SK-N-MC (cell line): Measurements from ENCODE around the gene PEX11B.

ENCODE experiments used
- DNase-seq: peaks from one replicate; pipeline ENCODE4 v3.0.0-alpha.2; 2011; ENCODE audit warnings: low read depth, low spot score
- H3K27ac ChIP-seq: fragments of 200-600 bp; sonication (generic); 2 replicates; pipeline ENCODE4 v1.5.1; 2016; ENCODE audit warnings: mixed run types
- H3K36me3 ChIP-seq: fragments of 200-600 bp; sonication (generic); 2 replicates; pipeline ENCODE4 v1.6.1; 2017; ENCODE audit warnings: antibody characterized with exemption, low read length, mixed read lengths; ENCODE audit not compliant: insufficient read depth
- H3K4me3 ChIP-seq: fragments of 200-600 bp; sonication (generic); 2 replicates; pipeline ENCODE4 v1.5.1; 2016
- H3K9ac ChIP-seq: fragments of 200-600 bp; sonication (generic); 2 replicates; pipeline ENCODE4 v1.8.0; 2017; ENCODE audit warnings: mixed run types, mixed read lengths; ENCODE audit not compliant: insufficient read length
- H3K9me3 ChIP-seq: fragments of 200-600 bp; sonication (generic); 2 replicates; pipeline ENCODE4 v1.6.1; 2017; ENCODE audit warnings: low read depth, mild to moderate bottlenecking, antibody characterized with exemption, low read length, moderate library complexity, mixed read lengths
- EZH2 ChIP-seq: fragments of 200-600 bp; sonication (generic); IDR thresholded peaks from one replicate; pipeline ENCODE4 v1.6.1; 2017; ENCODE audit warnings: antibody characterized with exemption
- FOXP2 ChIP-seq: optimal IDR thresholded peaks from 2 replicates; pipeline ENCODE3; 2011; ENCODE audit warnings: mild to moderate bottlenecking, moderate library complexity; ENCODE audit not compliant: insufficient read depth; ENCODE audit errors: extremely low read length, control extremely low read depth
- POLR2AphosphoS5 ChIP-seq: IDR thresholded peaks from 2 replicates; pipeline ENCODE4 v1.6.1; 2012; ENCODE audit warnings: mild to moderate bottlenecking, low read depth, low read length, borderline replicate concordance

Gene PEX11B

DNA sequence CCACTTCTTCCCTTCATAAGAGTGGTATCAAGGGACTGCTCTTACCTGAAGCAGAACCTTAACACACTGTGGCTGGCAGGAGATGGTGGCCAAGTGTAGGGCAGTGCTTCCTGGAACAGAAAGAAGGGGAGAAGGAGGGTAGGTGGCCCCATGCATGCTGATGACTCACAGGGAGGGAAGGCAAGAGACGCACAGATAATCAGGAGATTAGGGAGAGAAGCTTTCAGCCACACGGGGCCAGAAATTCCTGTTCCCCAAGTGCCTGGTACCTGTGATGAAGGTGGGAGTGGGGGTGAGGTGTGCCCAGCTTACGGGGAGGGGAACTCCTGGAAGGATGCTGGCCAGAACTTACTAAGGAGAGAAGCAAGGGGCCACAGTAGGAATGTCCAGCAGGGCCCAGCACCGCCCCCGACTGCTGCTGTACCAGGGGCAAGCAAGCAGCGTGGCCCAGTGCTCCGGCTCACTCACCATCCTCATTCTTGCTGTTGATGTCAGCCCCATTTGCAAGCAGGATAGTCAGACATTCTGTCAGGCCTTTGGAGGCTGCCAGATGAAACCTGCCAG is 40.5 kb downstream of the PEX11B start:
- no peak for TF ChIP-seq POLR2AphosphoS5
- TF ChIP-seq EZH2, result no peak
- TF ChIP-seq FOXP2, result no peak
- Histone ChIP-seq H3K27ac (no peak overlapping the region), H3K4me3 (no peak overlapping the region), H3K9ac (no peak overlapping the region), H3K36me3 (no peaks in the 10 kb centered on the region), H3K9me3 (no peaks in the 10 kb centered on the region)
- DNase-seq, result no peak

DNA sequence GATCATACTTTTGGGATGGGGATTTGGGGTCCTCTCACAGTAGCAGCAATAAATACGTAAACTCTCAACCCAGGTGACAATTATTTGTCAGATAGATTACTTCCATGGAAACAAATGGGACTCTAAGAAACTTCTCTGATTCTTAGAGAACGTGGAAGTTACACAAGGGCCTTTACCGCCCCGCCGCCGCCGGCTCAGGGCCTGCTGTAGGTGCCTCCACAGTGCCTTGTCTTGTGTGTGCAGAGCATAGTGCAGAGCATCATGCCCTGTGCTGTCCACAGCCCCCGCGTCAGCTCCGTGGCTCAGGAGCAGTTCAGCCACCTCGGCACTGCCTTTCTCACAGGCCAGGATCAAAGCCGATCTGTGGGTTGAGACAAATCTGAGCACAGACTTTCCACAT is 43.9 kb downstream of the PEX11B start:
- DNase-seq, result no peak
- H3K9me3 ChIP-seq, result no peaks in the 10 kb centered on the region
- H3K36me3 ChIP-seq, result no peaks in the 10 kb centered on the region
- H3K27ac ChIP-seq, result no peak overlapping the region
- H3K4me3 ChIP-seq, result no peak overlapping the region
- H3K9ac ChIP-seq, result no peak overlapping the region
- no peak for TF ChIP-seq FOXP2
- no peak for TF ChIP-seq EZH2
- TF ChIP-seq POLR2AphosphoS5, result no peak

DNA sequence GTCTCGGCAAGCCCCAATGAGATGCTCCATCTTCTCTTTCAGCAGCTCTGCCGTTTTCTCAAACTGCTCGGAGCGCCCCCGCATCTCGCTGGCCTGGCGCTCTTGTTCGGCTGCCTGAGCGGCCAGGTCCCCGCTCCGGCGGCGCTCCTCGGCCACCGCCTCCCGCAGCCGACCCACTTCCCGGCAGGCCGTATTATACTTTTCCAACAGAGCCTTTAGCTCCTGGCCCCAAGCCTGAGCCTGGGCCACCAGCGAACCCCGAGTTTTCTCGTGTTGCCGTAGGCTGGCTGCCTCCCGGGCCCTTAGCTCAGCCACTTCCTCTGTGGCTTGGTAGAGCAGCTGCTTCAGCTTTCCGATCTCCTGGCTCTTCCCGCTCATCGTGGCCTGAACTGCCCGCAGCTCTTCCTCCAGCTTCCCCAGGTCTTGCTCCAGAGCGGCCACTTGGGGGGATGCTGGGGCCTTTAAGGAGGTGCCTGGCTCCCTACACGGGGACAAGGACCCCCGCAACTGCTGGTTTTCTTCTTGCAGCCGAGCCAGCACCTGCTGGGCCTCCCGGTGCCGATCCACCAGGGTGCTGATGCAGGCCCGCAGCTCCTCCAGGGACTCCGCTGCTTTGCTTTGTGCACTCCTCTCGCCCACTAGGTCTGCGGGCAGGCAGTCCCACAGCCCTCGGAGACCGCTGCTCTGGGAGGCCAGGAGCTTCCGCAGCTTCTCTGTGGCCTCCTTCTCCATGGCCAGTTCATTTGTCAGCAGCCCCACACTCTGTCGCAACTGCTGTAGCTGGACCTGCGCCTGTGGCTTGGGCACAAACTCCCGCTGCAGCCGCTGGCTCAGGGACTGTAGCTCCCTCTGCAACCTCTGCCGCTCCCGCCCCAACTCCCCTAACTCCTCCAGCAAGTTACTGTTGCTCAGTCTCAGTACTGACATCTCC is 46.3 kb downstream of the PEX11B start:
- no peaks in the 10 kb centered on the region for H3K9me3 ChIP-seq
- H3K36me3 ChIP-seq, result no peaks in the 10 kb centered on the region
- no peak overlapping the region for H3K4me3 ChIP-seq
- no peak overlapping the region for H3K27ac ChIP-seq
- H3K9ac ChIP-seq, result no peak overlapping the region
- TF ChIP-seq FOXP2 (no peak), POLR2AphosphoS5 (no peak), EZH2 (no peak)
- no peak for DNase-seq

DNA sequence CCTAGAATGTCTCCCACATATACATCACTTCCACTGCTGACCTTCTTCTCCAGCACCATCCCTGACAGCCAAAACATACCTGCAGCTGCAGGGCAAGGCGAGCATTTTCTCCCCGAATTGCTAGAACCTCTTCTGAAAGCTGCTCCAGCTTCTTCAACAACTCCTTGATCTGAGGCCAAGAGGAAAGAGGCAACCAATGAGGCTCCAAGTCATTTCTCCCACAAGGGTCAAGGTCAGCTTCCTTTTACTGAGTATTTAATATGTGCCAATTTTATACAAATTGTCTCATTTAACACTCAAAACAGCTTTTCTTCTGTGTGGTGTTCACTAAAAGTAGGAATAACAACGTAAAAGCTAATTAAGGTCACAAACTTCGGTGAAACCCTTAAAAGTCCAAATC is 50.3 kb downstream of the PEX11B start:
- no peak for DNase-seq
- H3K9me3 ChIP-seq, result no peaks in the 10 kb centered on the region
- H3K27ac ChIP-seq, result no peak overlapping the region
- no peak overlapping the region for H3K4me3 ChIP-seq
- TF ChIP-seq EZH2 (no peak), FOXP2 (no peak), POLR2AphosphoS5 (no peak)
- H3K36me3 ChIP-seq, result no peaks in the 10 kb centered on the region
- no peak overlapping the region for H3K9ac ChIP-seq

DNA sequence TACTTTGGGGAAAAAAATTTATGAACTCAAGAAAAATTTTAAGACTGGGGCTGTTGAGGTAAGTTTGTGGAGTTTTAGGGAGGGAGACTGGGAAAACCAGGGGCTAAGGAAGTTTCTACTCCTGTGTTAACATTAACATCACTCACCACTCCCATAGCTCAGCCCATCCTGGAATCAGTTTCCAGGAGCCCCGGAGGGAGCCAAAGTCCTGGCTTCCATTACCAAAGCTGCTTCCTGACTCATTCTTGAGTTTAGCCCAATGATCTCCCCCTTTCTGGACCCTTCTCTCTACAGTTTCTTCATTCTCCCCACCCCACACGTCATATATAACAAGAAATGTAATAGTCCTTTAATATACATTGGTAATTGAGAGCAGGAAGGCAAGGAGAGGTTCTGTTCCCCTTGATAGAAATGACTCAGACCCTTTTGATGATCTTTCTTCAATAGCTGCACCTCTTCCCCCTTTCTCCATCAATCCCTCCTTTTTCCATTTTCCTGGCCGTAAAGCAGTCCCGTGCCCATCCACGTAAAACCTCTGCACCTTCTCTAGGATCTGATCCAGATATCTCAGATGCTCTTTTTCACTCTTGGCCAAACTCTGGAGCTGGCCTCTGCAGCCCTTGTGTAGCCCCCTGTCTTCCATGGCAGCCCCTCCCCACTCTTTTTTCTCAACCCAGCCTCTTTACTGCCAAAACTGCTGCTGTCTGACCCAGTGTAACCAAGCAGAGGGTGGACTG is 55.1 kb downstream of the PEX11B start:
- Histone ChIP-seq H3K4me3 (no peak overlapping the region), H3K36me3 (no peaks in the 10 kb centered on the region), H3K9me3 (no peaks in the 10 kb centered on the region), H3K9ac (no peak overlapping the region), H3K27ac (no peak overlapping the region)
- DNase-seq, result no peak
- TF ChIP-seq POLR2AphosphoS5 (no peak), EZH2 (no peak), FOXP2 (no peak)
